Mesothelial cell of epicardium (in vitro differentiated cells): ENCODE results near the gene MIR17HG. TPM values are rescaled to one million over a fixed set of nuclear protein-coding genes. Genes with fewer than 3 reads are reported as not detected.

Experiments used
- DNase-seq, 2 experiments: peaks; one replicate each; pipeline ENCODE4 v3.0.0; 2021; ENCODE audit warnings: low spot score in 2 of 2; ENCODE audit not compliant: unreplicated experiment in 2 of 2
- H3K27ac Mint-ChIP-seq: 2 replicates; pipeline ENCODE4 v1.8.0; 2021; ENCODE audit warnings: mixed read lengths
- H3K27me3 Mint-ChIP-seq: 2 replicates; pipeline ENCODE4 v1.8.0; 2021; ENCODE audit warnings: low read depth, mixed read lengths
- H3K36me3 Mint-ChIP-seq: 2 replicates; pipeline ENCODE4 v1.8.0; 2021; ENCODE audit warnings: mixed read lengths
- H3K4me1 Mint-ChIP-seq: 2 replicates; pipeline ENCODE4 v1.8.0; 2021; ENCODE audit warnings: mixed read lengths
- H3K4me3 Mint-ChIP-seq: 2 replicates; pipeline ENCODE4 v1.8.0; 2021; ENCODE audit warnings: mild to moderate bottlenecking, moderate library complexity, mixed read lengths
- H3K9me3 Mint-ChIP-seq: 2 replicates; pipeline ENCODE4 v1.8.0; 2021; ENCODE audit warnings: mixed read lengths
- CTCF ChIP-seq: fragments of 200-600 bp; sonication (generic); IDR thresholded peaks from one replicate; pipeline ENCODE4 v1.5.0; 2021; ENCODE audit warnings: antibody characterized with exemption; ENCODE audit not compliant: unreplicated experiment
- total RNA-seq: library from RNA; stranded (reverse); gene quantifications from 3 replicates; pipeline ENCODE4 v1.2.1, GENCODE V29; 2021

Gene MIR17HG
- total RNA-seq, 1 donor from 2014 or later, result 16.5 TPM

- no peak for TF ChIP-seq CTCF
- Mint-ChIP-seq H3K4me3 (no peak overlapping the region), H3K36me3 (no peaks in the 10 kb centered on the region), H3K4me1 (no peaks in the 10 kb centered on the region), H3K27ac (no peak overlapping the region), H3K27me3 (peaks cover 19% of the 10 kb centered on the region), H3K9me3 (no peaks in the 10 kb centered on the region)
- DNase-seq, result no peak
Observed at GRCh38 chr13:91326146-91326545, 21.3 kb upstream of the MIR17HG start.

GRCh38 chr13:91328726-91329125 lies 18.8 kb upstream of the MIR17HG start:
- TF ChIP-seq CTCF, result no peak
- H3K4me1 Mint-ChIP-seq, result no peaks in the 10 kb centered on the region

GRCh38 chr13:91329733-91330132 lies 17.8 kb upstream of the MIR17HG start:
- Mint-ChIP-seq H3K27ac (no peak overlapping the region), H3K4me1 (no peaks in the 10 kb centered on the region)
- no peak for DNase-seq

More at GRCh38 chr13:91328726-91329125, 18.8 kb upstream of the MIR17HG start:
- H3K27ac Mint-ChIP-seq, result no peak overlapping the region
- DNase-seq, result no peak
- peaks cover under 1% of the 10 kb centered on the region for H3K9me3 Mint-ChIP-seq
- no peak overlapping the region for H3K4me3 Mint-ChIP-seq
- H3K27me3 Mint-ChIP-seq, result peaks cover 33% of the 10 kb centered on the region
- H3K36me3 Mint-ChIP-seq, result no peaks in the 10 kb centered on the region

GRCh38 chr13:91331047-91331915 lies 16.2 kb upstream of the MIR17HG start:
- no peak overlapping the region for H3K4me3 Mint-ChIP-seq

More at GRCh38 chr13:91329733-91330132, 17.8 kb upstream of the MIR17HG start:
- H3K4me3 Mint-ChIP-seq, result no peak overlapping the region
- H3K27me3 Mint-ChIP-seq, result peaks cover 42% of the 10 kb centered on the region
- H3K36me3 Mint-ChIP-seq, result no peaks in the 10 kb centered on the region
- no peak for TF ChIP-seq CTCF
- H3K9me3 Mint-ChIP-seq, result peaks cover 8% of the 10 kb centered on the region

GRCh38 chr13:91346062-91346461 lies 1.4 kb upstream of the MIR17HG start:
- H3K27me3 Mint-ChIP-seq, result peaks cover 36% of the 10 kb centered on the region
- no peak overlapping the region for H3K4me3 Mint-ChIP-seq
- peaks cover 3% of the 10 kb centered on the region for H3K36me3 Mint-ChIP-seq

More at GRCh38 chr13:91331047-91331915, 16.2 kb upstream of the MIR17HG start:
- H3K36me3 Mint-ChIP-seq, result no peaks in the 10 kb centered on the region
- DNase-seq, result no peak
- H3K27ac Mint-ChIP-seq, result no peak overlapping the region
- H3K4me1 Mint-ChIP-seq, result no peaks in the 10 kb centered on the region
- H3K9me3 Mint-ChIP-seq, result peaks cover 8% of the 10 kb centered on the region
- no peak for TF ChIP-seq CTCF
- peaks cover 47% of the 10 kb centered on the region for H3K27me3 Mint-ChIP-seq

More at GRCh38 chr13:91346062-91346461, 1.4 kb upstream of the MIR17HG start:
- Mint-ChIP-seq H3K9me3 (no peaks in the 10 kb centered on the region), H3K27ac (no peak overlapping the region), H3K4me1 (peaks cover 24% of the 10 kb centered on the region)
- DNase-seq, result no peak
- no peak for TF ChIP-seq CTCF
